HG03060 (cell line): ENCODE measurements around the gene IMP4.
"Not testable (repeated sequence)": the region's sequence is repeated elsewhere in the genome, so short reads cannot be mapped to it uniquely, and the experiment has no call there.

Experiments used
- ATAC-seq: cut with Tn5 transposase; IDR thresholded peaks from one replicate; pipeline ENCODE4 v1.9.1; 2021; ENCODE audit warnings: low read depth, moderate number of reproducible peaks; ENCODE audit not compliant: unreplicated experiment

IMP4 gene, protein sequence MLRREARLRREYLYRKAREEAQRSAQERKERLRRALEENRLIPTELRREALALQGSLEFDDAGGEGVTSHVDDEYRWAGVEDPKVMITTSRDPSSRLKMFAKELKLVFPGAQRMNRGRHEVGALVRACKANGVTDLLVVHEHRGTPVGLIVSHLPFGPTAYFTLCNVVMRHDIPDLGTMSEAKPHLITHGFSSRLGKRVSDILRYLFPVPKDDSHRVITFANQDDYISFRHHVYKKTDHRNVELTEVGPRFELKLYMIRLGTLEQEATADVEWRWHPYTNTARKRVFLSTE

DNA sequence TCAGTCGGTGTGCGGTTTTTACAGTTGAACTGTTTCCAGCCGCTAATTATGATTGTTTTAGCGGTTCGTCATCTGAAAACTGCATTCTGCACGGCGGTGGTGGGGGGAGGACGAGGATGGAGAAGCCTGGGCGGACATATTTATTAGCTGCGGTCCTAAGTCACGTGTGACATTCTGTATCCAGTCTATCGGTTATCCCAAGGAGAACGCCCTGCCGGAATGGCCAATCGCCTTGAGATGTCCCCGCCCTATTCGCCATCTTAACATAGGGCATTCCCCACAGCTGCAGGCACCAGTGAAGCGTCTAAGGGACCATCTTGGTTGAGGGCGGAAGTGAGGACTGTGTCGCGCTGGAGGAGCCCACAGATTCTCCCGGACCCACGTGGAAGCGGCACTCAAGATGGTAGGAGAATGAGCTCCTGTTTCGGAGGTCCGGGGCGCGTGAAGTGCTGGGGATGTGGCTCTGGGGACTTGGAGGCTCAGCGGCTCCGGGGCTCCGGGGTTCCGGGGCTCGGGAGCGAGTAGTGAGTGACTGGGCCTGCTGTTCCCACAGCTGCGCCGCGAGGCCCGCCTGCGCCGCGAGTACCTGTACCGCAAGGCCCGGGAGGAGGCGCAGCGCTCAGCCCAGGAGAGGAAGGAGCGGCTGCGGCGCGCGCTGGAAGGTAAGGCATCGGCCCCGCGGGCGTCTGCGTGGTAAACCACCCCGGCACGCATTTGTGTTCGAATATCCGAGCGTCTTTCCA, at the start of gene IMP4:
Gene IMP4 (plus strand): TSS at position 365 of the 743 bp plus-strand sequence. CDS start 36 bp downstream, at position 401.
- ATAC-seq = peak; percentile 84

DNA sequence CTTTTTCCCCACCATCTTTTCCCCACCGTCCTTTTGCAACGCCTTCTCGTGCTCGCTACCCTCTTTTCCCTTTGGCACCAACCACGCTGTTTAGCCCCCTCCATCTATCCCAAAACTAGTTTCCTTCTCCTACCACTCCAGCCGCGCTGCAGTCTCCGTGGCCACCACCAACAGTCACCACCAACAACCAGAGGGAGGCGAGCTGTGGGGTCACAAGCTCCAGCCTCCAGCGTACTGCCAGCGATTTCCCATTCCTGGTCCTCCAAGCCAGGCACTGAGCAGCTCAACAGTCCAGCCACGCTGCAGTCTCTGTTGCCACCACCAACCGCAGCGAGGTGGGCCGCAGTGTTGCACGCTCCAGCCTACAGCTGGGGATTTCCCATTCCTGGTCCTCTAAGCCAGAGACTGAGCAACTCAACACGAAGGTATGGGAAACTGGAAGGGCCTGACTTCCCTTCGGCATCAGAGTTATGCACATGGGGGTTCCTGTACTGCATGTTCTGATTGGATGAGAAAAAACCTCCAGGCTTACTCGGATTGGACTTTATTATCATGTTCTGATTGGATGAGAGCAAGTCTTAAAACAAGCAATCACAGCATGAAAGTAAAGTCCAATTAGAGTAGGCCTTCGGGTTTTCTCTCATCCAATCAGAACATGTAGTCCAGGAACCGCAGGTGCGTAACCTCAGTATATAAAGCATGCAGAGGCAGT, 42.3 kb upstream of the IMP4 start:
- ATAC-seq = no peak

DNA sequence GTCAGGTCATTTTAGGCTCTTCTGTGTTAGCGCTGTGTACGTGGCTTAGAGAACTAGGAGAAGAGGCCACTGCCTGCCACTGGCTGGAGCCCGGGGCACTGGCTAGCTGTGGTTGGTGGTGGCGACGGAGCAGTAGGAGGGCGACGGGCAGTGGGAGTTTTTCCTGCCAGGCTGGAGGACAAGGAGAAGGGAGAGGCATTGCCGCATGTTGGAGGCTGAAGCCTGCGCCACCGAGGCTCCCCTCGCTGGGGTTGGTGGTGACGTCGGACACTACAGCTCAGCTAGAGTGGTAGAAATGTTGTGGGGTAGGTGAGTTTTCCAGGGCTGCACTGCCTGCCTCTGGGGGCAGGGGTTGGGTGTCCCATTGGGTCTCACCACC, 41.7 kb upstream of the IMP4 start:
- no peak for ATAC-seq

DNA sequence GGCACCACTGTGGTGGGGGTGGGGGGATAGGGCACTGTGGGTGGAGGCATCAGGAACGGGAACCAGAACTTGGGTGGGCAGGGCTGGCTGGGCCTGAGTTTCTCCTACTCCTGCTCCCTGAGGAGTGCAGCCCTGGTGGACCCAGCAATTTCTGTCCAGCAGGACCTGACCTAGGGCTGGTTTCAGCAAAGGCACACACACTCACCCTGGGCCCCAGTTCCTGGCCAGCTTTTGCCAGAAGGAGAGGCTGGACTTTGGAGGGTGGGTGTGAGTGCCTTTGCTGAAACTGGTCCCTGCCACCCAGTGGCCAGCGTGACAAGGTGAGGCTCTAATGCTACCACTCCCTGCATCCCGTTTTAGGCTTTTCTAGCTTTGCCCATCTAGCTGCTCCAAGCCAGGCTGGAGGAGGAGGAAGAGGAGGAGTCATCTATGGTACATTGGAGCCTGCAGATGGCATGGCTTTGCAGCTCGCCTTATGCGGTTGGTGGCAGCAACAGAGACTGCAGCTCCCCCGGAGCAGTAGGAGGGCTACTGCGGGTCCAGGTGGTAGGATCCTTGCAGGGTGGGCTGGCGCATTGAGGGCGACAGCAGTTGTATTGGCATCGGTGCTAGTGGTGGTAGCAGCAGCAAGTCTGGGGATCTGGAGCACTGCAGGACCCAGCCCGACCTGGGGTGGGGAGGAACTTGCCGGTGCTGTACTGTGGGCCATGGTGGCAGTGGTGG, 40.4 kb upstream of the IMP4 start:
- ATAC-seq = no peak

DNA sequence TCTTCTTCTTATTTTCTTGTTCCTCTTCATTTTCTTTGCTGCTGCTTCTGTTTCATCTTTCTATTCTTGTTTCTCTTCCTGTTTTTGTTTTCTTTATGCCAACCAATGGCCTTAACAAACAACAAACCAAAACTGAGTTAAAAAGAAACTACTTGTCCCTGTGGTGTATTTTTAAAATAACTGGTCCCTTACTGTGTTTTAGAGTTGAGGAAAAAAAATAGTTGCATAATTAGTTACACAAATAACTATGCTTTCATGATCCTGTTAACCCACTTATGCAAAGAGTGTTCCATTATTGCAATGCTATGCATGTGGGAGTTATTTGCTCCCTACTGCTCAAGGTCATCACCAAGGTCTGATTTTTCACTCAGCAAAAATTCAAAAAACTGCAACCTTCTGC, 39.5 kb upstream of the IMP4 start:
- ATAC-seq = peak; percentile 60

DNA sequence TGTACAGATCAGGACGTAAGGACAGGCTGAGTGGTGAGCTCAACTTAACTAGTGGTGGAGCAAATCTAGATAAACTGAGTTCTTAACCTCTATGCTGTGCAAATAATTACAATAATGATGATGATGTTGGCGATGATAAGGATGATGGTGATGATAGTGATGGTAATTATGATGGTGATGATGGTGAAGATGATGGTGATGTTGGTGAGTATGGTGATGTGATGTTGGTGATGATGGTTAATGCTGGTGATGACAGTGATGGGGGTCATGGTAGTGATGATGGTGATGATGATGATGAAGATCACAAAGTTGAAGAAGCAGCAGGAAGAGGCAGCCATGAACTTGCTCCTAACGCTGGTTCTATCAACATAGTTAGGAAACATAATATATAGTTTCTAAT, 38.0 kb upstream of the IMP4 start:
- ATAC-seq = no peak

DNA sequence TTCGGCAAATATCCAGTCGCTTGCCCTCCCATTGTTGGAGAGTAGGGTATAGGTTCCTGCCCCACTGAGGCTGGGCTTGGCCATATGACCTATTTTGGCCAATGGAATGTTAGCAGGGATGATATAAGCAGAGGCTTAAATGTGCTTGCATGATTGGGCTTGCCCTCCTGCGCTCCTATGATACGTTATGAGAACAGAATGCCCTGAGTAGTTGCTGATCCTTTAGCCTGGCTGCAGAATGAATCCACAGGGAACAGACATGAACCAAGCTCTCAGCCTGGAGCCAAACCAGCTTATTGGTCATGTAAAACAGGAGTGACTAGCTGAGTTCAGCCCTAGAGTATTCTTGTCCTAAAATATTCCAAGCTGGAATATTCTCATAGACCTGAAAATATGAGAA, 34.8 kb upstream of the IMP4 start:
- ATAC-seq = no peak

DNA sequence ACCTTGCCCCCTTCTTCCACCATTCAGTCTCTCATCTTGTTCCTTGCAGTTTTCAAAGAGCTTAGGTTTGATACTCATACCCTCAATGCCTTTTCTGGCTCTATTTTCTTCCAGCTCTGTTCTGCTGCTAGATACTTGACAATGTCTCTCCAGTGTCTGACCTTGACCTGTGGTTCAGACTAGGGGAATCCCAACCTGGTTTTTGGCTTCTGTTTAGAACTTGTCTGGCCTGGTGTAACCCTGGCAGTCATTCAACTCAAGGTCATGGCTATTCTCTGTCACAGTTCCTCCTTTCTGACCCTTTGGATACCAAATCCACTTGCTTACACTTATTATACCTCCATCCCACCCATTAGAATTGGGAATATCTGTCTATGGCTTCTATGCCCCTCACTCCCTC, 31.8 kb upstream of the IMP4 start:
- ATAC-seq = no peak

DNA sequence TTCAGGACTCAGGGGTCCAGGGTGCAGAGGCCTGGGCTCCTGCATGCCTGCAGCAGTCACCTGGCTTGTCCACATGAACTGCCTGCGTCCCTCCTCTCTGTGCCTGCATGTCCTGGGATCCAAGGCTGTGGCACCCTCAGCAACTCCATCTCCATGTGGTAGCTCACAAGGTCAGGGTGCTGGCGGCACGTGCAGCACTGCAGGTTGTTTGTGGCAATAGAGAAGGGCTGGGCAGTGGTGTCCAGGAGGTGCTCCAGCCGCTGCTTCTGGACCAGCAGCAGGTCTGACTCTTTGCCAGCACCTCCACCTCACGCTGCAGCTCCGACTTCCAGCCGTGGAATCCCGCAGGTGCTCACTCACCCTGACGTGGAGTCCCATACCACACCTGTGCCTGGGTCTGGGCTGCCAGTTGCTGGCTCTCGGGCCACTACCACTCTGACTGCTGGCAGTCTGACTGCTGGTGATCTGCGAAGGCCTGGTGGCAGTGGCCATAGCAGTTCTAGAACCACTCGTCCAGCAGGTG, 28.8 kb upstream of the IMP4 start:
- ATAC-seq = no peak

DNA sequence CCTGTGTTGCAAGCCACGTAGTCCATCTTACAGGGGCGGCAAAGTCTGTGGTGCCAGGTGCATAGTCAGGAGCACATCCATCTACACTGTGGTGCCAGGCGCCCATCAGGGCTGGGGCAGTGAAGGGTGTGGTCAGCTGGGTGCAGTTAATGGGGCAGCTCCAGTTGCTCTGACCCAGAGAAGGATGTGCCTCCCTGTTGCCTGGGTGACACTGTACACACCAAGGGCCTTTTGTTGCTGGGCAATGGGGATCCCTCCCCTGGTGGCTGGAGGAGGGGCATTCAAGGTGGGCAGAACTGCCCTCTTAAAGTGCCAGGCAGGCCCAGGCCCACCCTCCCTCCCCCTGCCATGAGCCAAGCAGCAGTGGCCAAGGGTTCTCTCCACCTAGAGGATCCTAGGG, 28.3 kb upstream of the IMP4 start:
- no peak for ATAC-seq

DNA sequence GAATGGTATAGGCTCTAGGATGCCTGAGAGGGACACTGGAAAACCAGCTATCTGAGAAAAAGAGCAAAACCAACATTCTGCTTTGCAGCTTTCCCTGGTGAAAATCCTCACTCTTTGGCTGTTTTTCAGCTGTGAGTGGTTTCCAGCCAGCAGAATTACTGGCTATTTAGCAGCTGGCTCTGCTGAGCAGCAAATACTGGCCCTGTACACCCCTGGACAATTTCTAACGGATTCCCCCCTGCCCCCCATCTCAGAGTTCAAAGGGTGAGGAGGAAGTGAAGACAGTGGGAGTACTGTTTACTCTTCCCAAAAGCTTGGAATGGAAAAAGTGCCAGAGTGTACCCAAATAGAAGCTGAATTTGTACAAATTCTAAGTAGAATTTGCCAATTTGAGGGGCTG, 26.1 kb upstream of the IMP4 start:
- no peak for ATAC-seq

DNA sequence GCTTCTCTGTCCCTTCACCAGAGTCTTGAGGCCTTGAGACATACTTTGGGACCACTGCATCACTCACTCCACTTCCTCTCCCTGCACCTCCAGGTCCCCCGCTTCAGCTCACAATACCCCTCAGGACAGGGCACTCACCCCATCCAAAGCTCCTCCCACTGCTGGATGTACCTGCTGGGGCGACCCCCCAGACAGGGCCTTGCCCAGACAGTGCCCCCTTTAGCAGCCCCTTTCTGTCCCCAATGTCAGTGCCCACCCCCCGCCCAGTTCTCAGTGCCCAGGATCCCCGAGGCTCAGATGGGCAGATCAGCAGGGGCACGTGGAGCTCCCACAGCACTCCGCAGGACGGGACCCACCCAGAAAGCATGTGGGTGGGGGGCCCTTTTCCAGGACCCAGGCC, 23.8 kb upstream of the IMP4 start:
- no peak for ATAC-seq

DNA sequence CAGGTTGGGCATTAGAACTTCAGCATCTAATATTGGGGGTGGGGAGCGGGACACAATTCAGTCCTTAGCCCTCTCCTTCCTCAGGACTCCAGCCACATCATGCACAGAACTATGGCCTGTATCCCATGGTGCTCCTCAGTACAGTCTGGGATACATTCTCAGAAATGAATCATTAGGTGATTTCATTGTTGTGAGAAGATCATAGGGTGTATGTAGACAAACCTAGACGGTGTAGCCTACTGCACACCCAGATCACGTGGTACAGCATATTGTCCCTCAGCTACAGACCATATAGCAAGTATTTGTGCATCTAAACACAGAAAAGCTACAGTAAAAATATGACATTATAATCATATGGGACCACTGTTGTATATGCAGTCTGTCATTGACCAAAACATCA, 23.2 kb upstream of the IMP4 start:
- ATAC-seq = no peak

DNA sequence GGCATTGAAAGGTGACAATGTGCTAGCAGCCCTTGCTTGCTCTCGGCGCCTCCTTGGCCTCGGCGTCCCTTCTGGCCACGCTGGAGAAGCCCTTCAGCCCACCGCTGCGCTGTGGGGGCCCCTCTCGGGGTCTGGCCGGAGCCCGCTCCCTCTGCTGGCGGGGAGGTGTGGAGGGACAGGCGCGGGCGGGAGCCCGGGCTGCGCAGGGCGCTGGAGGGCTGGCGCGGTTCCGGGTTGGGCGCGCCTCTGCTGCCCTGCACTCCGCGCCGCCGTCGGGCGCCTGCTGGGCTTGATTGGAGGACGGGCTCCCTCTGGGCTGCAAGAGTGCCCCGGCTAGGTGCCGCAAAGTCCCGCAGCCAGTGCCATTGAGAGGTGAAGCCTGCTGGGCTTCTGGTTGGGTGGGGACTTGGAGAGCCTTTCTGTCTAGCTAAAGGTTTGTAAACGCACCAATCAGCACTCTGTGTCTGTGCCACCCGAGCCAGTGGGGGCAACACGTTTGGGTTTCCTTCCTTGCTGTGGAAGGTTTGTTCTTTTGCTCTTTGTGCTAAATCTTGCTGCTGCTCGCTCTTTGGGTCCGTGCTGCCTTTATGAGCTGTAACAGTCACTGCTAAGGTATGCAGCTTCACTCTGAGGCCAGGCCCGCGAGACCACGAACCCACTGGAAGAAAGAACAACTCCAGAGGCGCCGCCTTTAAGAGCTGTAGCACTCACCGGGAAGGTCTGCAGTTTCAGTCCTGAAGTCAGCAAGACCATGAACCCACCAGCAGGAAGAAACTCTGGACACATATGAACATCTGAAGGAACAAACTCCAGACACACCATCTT, 14.8 kb upstream of the IMP4 start:
- ATAC-seq = no peak

DNA sequence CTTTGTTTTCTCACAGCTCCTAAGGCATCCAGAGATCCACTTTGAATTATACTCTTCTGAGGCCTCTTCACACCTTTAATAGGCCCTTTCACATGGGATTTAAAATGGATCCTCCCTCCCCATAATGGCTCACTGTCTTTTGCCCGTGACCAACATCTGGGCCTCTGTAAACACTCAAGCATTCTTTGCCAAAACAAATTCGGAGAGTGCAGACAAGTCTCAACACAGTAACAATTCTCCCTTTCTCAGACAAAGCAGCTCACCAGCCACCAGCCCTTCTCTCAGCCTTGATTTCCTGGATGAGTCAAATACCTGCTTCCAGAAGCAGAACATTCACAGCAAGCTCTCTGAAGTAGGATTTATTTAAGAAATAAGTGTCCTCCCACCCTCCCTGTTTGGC, 14.0 kb upstream of the IMP4 start:
- ATAC-seq = no peak

DNA sequence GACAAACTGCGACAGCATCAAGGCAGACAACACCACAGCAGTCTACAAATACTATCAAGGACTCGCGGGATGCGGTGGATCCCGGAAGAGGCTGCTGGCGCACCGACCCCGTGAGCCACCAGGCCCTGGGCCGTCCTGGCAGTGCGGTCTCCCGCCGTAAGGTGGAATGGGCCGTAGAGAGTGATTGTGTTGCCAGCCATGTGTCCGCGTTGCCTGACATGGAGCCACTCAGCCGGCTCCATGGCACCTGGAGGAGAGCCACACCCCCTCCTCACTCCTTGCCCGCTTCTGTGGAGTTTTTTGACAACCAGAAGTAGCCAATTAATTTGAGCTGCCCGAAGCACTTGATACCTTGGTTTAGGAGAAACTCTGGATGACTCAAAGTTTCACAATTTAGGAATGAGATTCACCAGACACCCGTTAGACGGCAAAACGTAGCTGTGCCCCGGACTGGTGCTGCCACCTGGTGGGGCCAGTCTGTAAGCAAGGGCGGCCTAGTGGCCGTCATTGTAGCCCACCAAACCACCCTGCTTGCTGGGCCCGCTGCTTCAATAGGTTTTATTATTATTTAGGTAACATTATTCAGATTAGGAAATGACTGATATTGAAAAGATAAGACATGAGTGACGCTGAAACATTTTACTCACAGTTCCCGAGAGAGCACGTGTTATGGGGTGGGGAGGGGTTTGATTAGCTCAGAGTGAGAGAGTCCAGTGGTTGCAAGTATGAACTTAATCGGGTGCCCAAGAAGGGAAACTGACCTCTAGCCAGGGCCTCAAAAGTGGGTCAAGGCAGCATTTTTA, 10.2 kb upstream of the IMP4 start:
- ATAC-seq = no peak

DNA sequence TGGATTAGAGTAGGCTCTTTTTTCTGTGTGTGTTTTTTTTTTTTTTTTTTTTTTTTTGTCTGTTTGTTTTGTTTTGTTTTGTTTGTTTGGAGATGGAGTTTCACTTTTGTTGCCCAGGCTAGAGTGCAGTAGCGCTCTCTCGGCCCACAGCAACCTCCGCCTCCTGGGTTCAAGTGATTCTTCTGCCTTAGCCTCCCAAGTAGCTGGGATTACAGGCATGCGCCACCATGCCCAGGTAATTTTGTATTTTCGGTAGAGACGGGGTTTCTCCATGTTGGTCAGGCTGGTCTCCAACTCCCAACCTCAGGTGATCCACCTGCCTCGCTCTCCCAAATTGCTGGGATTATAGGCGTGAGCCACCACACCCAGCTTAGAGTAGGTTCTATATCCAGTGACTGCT, 9.4 kb upstream of the IMP4 start:
- not testable (repeated sequence) for ATAC-seq

DNA sequence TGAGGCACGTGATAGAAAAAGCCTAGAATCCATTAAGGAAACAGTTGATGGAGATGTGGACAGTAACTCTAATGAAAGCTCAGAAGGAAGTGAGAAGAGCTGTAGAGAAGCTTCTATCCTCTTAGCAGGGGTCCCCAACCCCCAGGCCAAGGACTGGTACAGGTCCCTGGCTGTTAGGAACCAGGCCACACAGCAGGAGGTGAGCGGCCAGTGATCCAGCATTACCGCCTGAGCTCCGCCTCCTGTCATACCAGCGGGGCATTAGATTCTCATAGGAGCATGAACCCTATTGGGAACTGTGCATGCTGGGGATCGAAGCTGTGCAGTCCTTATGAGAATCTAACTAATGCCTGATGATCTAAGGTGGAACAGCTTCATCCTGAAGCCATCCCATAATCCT, 8.7 kb upstream of the IMP4 start:
- ATAC-seq = no peak

DNA sequence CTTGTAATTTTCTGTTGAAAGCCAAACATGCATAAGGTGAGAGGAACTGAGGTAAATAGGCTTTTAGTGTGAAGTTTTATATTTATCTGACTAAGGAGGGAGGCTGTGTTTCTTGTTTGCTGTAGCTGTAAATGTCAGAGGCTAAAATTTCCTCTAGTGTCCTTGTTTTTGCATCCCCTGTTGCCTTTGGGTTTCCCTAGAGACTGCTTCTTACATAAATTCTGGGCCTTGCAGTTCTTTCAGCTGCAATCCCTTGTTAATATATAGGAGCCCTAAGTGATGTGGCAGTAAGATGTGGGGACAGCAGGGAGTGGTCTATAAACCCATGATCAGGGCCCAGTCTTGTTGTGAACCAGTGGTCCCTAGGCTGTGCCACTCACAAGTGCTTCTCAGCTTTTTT, 7.5 kb upstream of the IMP4 start:
- ATAC-seq = no peak
